Stimulated activated CD8-positive, alpha-beta memory T cell treated with anti-CD3 and anti-CD28 coated beads, Interleukin-15, amount 100 ng/mL, for 24 hours (primary cell): ENCODE data around the gene BCL11B.

Experiments
- DNase-seq: peaks from one replicate; pipeline ENCODE4 v3.0.0-alpha.2; 2020; ENCODE audit warnings: low read depth

BCL11B gene

DNA sequence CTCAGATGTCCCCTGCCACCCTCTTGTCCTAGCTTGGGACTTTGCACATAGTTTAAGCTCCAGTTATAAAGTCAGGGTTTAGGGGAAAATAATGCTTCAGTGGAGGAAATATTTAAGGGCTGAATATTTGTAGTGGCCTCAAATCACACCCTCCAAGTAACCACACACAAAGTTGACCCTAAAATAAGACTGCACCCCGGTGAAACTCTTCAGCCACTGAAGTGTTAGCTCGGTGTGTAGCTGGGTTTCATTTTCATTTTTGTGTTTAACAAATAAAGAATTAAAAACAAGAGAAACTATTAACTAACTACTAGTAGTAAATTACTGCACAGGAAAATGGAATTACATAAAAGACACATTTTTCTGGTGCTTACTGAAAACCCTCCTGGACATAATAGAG lies 14.8 kb upstream of the BCL11B start:
- DNase-seq = no peak

DNA sequence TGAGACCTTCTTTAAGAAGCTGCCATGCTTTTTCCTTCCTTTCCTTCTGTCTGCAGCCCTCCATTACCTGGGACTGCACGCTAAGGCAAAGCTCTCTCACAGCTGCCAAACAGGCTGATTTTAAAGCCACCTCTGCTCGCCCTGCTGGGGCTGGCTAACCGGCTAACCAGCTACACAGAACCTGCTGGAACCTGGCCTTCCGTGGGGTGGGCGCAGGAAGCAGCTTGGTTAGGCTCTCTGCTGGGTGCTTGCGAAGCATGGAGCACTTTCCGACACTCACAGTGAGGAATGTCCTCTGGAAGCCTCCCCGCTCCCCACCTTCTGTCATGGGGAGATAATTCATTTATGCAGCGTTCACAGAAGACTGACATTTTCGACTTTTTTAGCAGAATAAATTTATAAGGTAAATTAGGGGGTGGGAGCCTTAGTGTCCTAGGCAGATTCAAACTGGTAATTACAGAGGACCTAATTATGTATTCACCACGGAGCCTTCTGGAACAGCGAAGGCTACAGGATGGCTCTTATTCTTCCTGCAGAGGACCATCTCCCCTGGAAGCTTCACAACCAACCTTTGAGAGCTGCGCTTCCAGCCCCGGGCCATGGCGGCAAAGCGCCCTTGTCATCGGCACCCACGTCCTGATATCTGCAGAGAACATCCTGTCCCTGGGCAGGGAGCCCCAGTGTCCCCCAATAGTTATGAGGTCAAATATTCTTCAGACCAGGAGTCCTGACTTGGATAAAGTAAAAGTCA lies 12.4 kb upstream of the BCL11B start:
- no peak for DNase-seq

DNA sequence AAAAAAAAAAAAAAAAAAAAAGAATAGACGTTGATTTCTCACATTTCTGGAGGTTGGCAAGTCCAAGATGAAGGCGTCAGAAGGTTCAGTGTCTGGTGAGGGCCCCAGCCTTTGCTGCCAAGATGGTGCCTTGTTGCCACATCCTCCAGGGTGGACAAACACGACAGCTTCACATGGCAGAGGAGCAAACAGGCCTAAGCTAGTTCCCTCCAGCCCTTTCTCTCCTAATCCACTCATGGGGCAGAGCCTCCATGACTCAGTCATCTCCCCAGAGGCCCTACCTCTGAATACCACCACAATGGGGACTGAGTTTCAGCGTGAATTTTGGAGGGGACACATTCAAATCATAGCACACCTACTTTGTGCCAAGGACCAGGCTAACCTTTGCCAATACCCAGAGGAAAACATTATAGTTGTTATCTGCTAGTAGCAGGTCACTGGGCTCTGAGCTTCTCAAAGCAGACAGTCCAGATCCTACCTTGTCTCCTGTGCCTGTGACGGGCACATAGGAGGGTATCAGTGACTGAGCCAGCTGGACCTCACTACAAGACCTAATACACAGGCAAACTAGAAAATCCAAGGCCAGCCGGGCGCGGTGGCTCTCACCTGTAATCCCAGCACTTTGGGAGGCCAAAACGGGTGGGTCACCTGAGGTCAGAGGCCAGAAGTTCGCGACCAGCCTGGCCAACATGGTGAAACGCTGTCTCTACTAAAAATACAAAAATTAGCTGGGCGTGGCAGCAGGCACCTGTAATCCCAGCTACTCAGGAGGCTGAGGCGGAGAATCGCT lies 10.5 kb upstream of the BCL11B start:
- DNase-seq = no peak

DNA sequence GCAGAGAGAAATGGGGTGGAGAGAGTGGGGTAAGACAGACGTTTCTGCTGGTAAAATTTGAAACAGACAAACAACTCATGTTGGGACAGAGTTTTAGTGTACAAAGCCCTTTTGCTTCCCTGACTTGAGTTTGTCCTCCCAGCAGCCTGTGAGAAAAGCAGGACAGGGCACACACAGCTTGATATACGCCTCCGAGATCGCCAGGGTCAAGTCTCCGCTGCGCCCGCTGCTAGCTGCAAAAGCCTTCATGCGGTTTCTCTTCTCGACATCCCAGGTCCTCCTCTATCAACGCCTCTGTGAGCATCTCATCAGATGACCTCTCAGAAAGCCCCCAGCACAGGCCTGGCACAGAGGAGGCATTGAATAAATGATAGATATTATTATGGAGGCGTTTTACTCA lies 9.4 kb upstream of the BCL11B start:
- no peak for DNase-seq

DNA sequence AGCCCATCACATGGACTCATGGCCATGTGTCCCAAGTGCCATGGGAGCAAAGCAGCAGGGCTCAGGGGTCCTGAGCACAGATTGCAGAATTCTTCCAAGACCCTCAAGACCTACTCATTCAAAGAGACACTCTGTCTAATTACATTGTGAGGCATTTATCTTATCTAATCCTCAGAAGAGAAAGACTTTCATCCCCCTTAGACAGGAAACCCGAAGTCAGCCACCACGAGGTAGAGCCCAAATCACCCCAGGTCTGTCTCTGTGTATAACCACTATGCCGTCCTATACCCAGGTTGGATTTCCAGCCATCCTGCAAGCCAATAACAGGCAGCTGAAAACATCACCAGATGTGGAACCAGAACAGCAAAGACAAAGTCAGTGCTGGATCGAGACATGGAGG lies 8.9 kb upstream of the BCL11B start:
- no peak for DNase-seq

DNA sequence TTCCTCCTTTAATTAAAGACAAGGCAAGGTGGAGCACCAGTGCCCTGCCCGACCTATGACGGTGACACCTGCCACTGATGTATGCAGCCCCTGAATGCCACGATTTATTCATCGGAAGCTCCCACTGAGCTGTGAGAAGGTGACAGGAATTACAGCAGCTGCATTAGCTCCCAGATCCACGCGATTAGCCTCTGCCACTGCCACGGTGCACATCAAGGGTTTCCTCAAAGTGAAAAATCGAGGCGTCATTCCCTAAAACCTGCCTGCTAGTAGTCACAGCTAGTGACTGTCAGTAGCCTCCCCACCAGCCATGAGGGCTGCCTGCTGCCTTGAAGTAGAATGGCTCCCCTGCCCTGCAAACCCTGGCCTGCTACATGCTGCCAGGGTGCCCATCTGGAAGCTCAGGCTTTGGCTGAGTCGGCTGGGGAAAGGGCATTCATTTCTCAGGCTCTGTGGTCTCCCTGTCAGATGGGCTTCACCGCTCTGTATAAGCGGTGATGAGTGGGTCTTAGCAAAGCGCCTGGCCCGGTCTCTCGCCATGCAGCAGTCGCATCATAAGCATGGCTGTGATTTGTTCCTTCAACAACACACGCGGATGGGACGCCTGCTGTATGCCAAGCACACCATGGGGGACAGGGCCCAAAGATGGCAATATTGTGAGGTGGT lies 8.2 kb upstream of the BCL11B start:
- DNase-seq = no peak

DNA sequence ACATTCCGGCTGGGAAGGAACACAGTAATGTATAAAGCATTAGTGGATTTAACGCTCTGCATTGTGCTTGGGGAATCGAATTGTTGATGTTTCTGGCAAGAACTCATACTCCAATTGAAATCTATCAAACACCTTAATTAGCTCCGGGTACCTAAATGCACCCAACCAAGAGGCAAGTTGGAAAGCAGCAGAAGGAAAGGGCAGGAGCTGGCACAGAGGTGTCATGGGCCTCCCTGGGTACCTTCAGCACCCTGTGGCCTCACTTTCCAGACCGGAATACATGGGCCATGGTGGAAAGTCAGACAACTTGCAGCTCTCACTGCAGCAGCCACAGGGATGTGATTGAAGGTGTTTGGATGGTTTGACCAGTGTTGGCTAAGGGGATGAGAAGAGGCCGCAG lies 6.8 kb upstream of the BCL11B start:
- no peak for DNase-seq

DNA sequence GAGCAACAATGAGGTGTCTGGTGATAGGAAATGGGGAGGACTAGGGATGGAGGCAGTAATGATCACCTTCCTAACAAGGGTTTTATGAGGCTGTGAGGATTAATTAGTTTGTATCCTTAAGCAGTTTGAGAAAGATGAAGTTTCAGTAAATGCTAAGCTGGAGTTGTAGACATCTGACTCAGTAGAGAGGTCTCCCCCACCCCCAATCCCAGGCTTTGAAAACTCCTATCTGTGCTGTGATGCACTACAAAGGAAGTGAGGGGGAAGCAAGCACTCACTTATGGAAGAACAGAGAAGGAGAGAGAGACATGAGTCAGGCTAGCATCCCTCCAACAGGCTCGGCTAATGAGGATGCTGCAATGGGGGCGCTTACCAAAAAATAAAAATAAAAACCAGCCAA lies 5.5 kb upstream of the BCL11B start:
- DNase-seq = no peak

DNA sequence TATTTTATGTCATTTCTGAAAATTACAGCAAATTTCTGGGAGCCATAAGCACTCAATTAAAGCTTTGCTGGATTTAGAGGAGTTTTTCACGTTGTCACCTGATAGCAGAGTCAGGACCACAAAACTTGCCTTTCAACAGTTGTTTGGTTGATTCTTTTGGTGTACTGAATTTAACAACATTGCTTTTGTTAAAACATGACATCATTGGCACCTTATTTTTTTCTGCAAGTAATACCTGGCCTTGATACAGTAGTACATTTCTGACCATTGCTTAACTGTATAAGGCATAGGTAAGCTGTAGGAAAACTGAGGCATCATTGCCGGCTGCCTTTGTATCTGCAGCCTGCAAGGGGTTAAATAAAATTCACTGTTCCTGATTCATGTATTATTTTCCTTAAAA lies 4.5 kb upstream of the BCL11B start:
- DNase-seq = no peak

DNA sequence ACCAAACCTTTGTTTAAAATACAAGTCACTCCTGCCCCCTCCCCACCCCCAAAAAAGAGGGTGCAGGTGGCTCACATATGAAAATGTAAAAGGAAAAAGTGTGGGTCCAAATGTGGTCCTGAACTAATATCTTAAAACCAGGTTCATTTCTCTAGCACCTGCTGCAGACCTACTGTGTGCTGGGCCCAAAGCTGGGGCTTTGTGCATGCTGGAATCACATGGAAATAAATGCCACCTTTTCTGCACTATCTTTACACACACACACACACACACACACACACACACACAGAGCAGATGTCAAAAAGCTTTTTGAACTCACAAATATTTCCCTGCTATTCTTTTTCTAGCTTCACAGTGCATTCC lies 3.2 kb upstream of the BCL11B start:
- DNase-seq = no peak

DNA sequence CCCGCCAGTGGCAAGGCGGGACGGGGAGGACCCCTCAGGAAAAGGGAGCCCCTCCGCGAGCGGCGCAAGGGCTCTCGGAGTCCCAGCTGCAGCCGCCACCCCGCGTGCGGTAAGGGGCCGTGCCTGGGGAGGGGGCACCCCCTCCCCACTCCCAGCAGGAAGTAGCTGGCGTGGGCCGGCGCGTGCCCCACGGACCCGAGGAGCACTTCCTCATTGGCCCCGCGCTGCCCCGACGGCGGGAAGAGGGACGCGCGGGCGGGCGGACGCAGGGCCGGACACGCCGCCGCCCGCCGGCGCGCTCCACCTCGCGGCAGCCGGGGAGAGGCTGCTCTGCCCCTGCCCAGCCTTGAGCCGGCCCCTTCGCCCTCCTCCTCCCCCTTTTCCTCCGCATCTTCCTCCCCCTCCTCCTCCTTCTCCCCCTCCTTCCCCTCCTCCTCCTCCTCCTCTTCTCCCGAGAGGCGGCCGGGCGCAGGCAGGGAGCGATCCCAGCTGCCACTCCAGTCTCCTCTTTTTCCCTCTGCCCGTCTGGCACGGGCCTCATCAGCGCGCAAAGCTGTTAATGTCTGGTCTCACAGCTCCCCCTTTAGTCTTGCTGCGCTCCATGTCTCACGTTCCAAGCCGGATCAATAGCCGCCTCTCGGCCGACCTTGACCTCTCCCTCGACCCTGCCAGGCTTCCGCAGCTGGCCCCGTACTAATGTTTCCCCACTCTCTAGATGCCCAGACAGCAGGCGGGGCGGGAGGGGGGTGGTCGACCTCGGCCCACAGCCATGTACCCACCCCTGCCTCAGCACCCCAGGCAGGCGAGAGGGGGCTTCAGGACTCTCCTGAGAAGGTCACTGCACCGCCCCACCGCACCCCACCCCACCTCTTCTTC lies 2.6 kb upstream of the BCL11B start:
- no peak for DNase-seq

DNA sequence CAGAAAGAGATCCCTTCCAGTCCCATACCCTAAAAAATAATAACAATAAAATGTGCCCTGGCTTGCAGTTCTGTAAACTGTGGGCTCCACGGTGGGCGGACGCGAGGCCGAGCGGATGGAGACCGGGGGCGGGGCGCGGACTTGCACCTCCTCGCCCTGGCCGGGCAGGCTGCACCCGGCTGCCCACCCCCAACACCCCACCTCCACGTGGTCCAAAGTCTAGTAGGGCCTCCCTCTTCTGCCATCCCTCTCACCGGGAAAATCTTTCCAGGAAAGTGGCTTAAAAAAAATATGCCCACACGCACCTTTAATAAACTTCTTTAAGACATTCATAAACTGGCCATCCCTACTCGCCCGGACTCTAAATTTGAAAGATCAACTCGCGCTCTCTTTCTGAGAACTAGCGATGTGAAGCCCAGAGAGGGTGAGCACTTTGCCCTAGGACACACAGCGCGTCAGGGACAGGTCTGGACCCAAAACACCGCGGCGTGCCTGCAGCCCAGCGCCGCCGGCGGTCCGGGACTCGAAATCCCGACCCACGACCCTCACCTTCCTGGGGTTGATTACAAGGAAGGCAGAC lies 1.9 kb upstream of the BCL11B start:
- DNase-seq = no peak

DNA sequence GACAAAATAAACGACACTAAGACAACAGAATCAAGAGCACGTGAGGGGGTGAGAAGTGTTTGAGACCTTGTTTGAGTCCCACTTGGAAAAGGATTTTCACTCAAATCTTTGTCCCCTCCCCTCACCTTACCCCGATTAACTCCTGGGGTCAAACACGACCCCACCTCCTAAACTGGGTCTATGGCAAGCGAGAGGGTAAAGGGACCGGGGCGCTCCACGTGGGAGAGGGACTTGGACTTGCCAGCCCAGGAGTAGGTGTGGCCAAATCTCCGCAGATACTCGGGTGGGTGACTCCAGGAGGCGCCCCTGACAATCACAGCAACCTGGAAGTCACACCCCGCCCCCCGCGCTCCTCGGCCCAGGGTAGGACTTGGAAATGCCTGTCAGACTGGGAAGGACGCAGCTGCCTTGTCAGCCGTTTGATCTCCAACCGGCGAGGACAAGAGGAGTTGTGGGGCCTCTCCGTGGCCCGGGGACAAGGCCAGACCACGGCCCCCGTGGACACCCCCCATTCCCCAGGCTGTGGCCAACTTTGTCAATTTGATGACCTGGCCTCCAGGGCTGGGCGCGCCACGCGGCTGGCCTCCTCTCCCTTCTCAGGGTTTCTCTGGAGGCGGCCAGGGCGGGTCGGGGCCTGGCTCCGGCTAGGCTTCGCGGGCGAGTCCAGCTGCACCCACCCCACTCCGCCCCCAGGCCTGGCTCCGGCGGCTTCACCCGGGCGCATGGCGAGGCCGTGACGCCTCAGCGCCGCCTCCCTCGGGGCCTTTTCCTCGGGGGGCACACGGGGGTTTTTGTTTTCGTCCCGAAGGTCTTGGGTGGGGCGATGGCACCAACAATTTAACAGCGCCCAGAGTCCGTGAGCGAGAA lies 1.1 kb upstream of the BCL11B start:
- DNase-seq = no peak

DNA sequence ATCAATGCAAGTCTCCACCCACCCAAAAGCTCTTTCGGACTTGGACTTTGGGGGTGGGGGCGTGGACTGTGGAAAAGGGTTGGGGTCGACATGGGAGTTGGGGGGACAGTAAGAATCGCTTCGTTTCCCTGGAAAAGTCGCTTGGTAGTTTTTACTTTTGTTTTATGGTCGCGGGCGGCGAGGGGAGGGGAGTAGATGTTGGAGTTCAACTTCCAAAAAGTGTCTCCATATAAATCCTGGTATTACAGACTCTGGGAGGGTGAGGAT lies 568 bp upstream of the BCL11B start:
- DNase-seq = no peak

DNA sequence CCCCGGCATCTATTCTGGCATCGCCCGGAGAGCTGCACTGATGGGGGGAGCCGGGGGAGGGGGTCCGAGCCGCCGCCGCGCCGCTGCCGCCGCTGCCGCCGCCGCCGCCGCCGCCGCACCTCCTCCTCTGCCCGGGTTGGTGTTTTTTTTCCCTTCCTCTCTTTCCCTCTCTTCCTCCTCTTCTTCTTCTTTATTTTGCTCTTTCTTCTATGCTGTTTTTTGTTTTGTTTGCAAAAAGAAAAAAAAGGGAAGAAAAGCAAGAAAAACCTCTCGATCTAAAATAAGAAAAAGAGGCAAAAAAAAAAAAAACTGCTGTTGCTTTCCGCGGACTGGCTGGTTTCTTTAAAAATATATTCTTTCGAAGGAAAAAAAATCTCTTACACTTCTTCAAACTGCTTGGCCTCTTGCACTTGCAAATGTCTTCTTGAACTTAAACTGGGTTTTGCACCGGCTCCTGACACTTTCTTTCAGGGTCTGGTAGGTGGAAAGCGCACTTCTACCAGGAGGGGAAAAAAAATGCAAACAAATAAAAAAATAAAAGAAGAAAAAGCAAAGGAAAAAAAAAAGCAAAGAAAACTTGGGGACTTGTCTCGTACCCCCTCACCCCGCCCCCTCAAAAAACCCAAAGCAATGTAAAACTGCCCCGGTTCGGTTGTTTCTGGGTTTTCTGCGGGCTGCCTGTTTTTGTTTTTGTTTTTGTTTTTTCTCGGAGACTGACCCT lies 616 bp downstream of the BCL11B start:
- DNase-seq = no peak

DNA sequence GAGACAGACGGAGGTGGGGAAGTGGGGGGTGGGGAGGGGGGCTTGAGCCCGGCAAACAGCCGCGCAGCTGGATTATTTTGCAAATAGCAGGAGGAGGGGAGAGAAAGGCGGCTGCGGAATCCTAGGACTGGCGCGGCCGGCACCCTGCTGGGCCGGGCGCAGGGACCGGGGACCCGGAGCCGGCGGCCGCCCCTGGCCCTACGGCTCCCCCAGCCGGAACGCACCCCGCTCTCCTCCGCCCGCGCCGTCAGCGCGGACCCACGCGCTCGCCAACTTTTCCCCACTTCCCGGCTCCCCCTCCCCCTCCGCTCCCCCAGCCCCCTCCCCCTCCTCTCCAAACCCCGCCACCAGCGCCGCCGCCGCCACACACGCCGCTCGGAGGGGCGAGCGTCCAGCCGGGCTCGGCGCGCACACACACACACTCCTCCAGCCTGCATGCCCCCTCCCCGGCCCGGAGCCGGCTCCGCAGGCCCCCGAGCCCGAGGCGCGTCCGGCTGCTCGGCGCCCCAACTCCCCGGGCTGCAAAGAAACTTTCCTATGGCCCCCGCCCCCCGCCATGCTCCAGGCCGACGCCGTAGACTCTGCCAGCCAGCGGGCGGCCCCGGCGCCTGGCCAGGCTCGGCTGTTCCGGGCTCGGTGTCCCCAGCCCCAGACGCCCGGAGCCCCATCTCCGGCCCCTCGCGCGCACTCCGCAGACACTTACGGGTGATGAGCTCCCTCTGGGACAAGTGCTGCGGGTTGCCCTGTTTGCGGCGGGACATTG lies 1.4 kb downstream of the BCL11B start:
- DNase-seq = no peak

DNA sequence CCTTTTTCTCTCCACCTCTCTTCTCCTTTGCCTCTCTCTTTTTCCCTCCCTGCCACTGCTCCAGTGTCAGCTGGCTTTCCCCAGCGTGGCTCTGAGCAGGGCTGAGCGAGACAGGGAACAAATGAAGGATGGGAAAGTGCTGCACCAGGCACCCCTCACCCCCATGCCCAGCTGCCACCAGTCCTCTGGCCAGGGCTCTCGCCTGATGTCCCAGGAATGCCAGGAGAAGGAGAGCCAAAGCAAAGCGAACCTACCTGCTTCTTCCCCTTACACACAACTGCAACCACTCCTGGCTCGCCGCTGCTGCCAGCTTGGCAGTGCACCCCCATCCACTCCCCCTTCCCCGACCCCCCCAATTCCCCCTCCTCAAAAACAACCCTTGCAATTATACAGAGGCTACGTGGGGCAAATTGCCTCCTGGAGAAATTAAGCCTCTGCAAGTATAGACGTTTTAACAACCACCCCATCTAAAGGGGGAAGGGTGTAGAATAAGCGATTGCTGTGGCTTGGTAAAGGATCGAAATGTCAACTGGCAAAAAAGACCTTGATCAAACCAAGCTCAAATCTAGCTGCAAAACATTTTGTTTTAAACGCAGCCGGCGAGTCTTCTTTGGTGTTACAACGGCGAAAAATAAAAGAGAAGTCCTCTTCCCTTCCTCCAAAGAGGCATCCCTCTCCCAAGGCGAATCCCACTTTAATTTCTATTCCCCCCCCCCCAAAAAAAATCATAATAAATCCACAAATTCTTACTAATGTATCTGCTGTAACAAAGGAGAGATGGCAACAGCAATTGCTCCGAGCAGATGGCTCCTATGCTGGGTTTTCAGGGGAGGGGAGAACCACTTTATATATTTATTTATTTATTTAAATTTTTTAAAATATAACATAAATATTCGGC lies 2.9 kb downstream of the BCL11B start:
- DNase-seq = no peak
